Neuronal stem cell (in vitro differentiated cells): ENCODE results near the gene ARL5C.

ENCODE experiments used
- DNase-seq: peaks from one replicate; pipeline ENCODE4 v3.0.0-alpha.2; 2013; ENCODE audit warnings: low spot score
- H2AFZ ChIP-seq: one replicate; pipeline ENCODE4 v1.6.1; 2013; ENCODE audit warnings: mild to moderate bottlenecking, low read length, inconsistent platforms
- H2AK5ac ChIP-seq: 2 replicates; pipeline ENCODE4 v1.6.1; 2013; ENCODE audit warnings: low read depth, mild to moderate bottlenecking, inconsistent platforms, low read length, moderate library complexity, mixed read lengths
- H2BK120ac ChIP-seq: 2 replicates; pipeline ENCODE4 v1.6.1; 2013; ENCODE audit warnings: low read depth, mild to moderate bottlenecking, inconsistent platforms, low read length, moderate library complexity, mixed read lengths
- H2BK12ac ChIP-seq: one replicate; pipeline ENCODE4 v1.6.1; 2013; ENCODE audit warnings: low read length, inconsistent platforms
- H2BK15ac ChIP-seq: 2 replicates; pipeline ENCODE4 v1.6.1; 2013; ENCODE audit warnings: mild to moderate bottlenecking, low read length, inconsistent platforms, mixed read lengths
- H2BK5ac ChIP-seq: one replicate; pipeline ENCODE4 v1.6.1; 2013; ENCODE audit warnings: inconsistent platforms, mild to moderate bottlenecking, low read length, moderate library complexity
- H3K14ac ChIP-seq: one replicate; pipeline ENCODE4 v1.6.1; 2013; ENCODE audit warnings: low read length, inconsistent platforms
- H3K18ac ChIP-seq: 2 replicates; pipeline ENCODE4 v1.6.1; 2013; ENCODE audit warnings: low read length, inconsistent platforms
- H3K23ac ChIP-seq: 2 replicates; pipeline ENCODE4 v1.6.1; 2013; ENCODE audit warnings: low read depth, mild to moderate bottlenecking, mixed read lengths, low read length, inconsistent platforms; ENCODE audit not compliant: poor library complexity
- H3K27ac ChIP-seq: replicated peaks from 3 replicates; pipeline ENCODE4 v1.5.1; 2013; ENCODE audit warnings: low read length, inconsistent platforms
- H3K27me3 ChIP-seq, 3 experiments: 2 replicates each; pipeline ENCODE4 v1.6.1; 2013; ENCODE audit warnings: low read length in 3 of 3, mild to moderate bottlenecking in 2 of 3, inconsistent platforms in 1 of 3, low read depth in 1 of 3, mixed read lengths in 1 of 3, moderate library complexity in 1 of 3; ENCODE audit not compliant: control insufficient read depth in 3 of 3, insufficient read depth in 3 of 3
- H3K36me3 ChIP-seq, 2 donors: replicated peaks in 1 of 2; 2 replicates each; pipeline ENCODE4 v1.6.1; 2013; ENCODE audit warnings: low read length in 2 of 2; ENCODE audit not compliant: control insufficient read depth in 2 of 2, insufficient read depth in 2 of 2
- H3K4ac ChIP-seq: 2 replicates; pipeline ENCODE4 v1.6.1; 2013; ENCODE audit warnings: inconsistent platforms, mild to moderate bottlenecking, low read length, moderate library complexity
- H3K4me1 ChIP-seq, 2 donors: 1 replicate in 1 of 2; 2 replicates in 1 of 2; pipeline ENCODE4 v1.6.1; 2013; ENCODE audit warnings: low read length in 2 of 2, low read depth in 1 of 2; ENCODE audit not compliant: control insufficient read depth in 2 of 2, insufficient read depth in 1 of 2
- H3K4me2 ChIP-seq: one replicate; pipeline ENCODE4 v1.6.1; 2013; ENCODE audit warnings: mild to moderate bottlenecking, low read length, inconsistent platforms; ENCODE audit not compliant: insufficient read depth, poor library complexity, severe bottlenecking
- H3K4me3 ChIP-seq, 2 donors: 2 replicates each; pipeline ENCODE4 v1.5.1; 2013; ENCODE audit warnings: low read length in 2 of 2, mild to moderate bottlenecking in 2 of 2, inconsistent platforms in 1 of 2, moderate library complexity in 1 of 2
- H3K79me1 ChIP-seq: one replicate; pipeline ENCODE4 v1.6.1; 2013; ENCODE audit warnings: low read depth, mild to moderate bottlenecking, inconsistent platforms, low read length, moderate library complexity
- H3K9ac ChIP-seq: one replicate; pipeline ENCODE4 v1.6.1; 2013; ENCODE audit warnings: mild to moderate bottlenecking, low read depth, low read length, inconsistent platforms; ENCODE audit not compliant: poor library complexity
- H3K9me3 ChIP-seq, 2 donors: replicated peaks in 1 of 2; 2 replicates each; pipeline versions ENCODE3 to v1.6.1; 2013; ENCODE audit warnings: low read length in 2 of 2, mild to moderate bottlenecking in 2 of 2, inconsistent platforms in 1 of 2, low read depth in 1 of 2, mixed read lengths in 1 of 2, moderate library complexity in 1 of 2; ENCODE audit not compliant: control insufficient read depth in 2 of 2, insufficient read depth in 1 of 2
- H4K8ac ChIP-seq: one replicate; pipeline ENCODE4 v1.6.1; 2013; ENCODE audit warnings: low read depth, mild to moderate bottlenecking, inconsistent platforms, low read length, moderate library complexity
- H4K91ac ChIP-seq: one replicate; pipeline ENCODE4 v1.6.1; 2013; ENCODE audit warnings: low read length, low read depth, mild to moderate bottlenecking, inconsistent platforms; ENCODE audit not compliant: poor library complexity
- WGBS, 2 donors: extraction: QIAGEN DNeasy Blood & Tissue Kit; methylation state at CpG; one replicate each; pipeline ENCODE4 v1.1.7; 2013; ENCODE audit warnings: missing lambda C conversion rate in 2 of 2, mixed read lengths in 1 of 2; ENCODE audit not compliant: insufficient read length in 2 of 2, insufficient replicate concordance in 1 of 2; ENCODE audit errors: extremely low coverage in 2 of 2; 5-methylcytosine and 5-hydroxymethylcytosine counted together

The ARL5C gene

DNA sequence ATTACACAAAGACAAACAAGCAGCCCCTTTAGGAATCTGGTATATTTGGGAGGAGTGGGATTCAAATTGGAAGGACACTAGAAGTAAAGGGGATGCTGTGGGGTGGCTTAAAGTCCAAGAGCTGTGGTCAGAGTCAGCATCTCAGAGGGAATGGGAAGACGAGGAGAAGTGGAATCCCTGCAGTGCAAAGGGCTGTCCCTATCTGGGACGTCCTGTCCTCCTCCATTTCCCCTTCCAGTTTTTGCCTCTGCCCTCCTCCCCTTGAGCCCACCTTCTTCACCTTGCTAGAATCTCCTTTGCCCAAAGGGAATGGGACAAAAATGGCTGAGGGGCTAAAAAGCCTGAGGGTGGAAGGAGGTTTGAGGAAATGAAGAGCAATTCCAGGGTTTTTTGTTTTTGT is 10.3 kb downstream of the ARL5C start:
- no peak for DNase-seq
- WGBS, 2 donors = no CpG with 5 or more reads among the region's 2 CpGs
- H3K4me1 ChIP-seq = peaks cover 8 to 10% of the 10 kb centered on the region in 2 donors
- no peak overlapping the region for H3K9ac ChIP-seq
- H3K9me3 ChIP-seq = no peaks in the 10 kb centered on the region
- H3K36me3 ChIP-seq = no peaks in the 10 kb centered on the region
- no peak overlapping the region for H3K4me3 ChIP-seq
- H2BK5ac ChIP-seq = no peak overlapping the region
- no peak overlapping the region for H3K14ac ChIP-seq
- no peak overlapping the region for H2AK5ac ChIP-seq
- H3K79me1 ChIP-seq = peaks cover 2% of the 10 kb centered on the region
- no peak overlapping the region for H4K91ac ChIP-seq
- H3K4me2 ChIP-seq = peak overlapping the region; percentile 0
- no peak overlapping the region for H3K27ac ChIP-seq
- no peak overlapping the region for H4K8ac ChIP-seq
- no peak overlapping the region for H3K4ac ChIP-seq
- no peak overlapping the region for H2BK12ac ChIP-seq
- no peak overlapping the region for H2AFZ ChIP-seq
- no peak overlapping the region for H3K23ac ChIP-seq
- no peak overlapping the region for H2BK15ac ChIP-seq
- H3K18ac ChIP-seq = no peak overlapping the region
- H3K27me3 ChIP-seq = peaks cover 7 to 17% (median 10%) of the 10 kb centered on the region in 3 experiments
- no peak overlapping the region for H2BK120ac ChIP-seq

DNA sequence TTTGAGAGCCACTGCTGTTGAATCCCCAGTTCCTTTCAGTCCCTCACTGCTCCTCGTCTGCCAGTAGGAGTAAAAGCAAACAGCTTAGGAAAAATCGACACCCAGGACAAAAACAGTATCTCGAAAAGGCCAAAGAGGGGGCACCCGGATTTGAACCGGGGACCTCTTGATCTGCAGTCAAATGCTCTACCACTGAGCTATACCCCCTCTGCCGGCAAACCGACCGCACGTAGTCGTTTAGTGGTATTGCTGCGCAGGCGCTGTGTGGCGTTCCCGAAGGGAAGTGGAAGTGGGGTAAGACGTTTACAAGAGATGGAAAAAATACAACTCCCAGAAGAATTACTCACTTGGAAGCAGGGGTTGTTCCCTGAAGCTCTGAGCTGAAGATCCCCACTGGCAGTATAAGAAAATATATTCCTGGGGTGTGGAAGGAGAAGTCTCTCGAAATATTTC is 12.3 kb downstream of the ARL5C start:
- Histone ChIP-seq H3K4ac (no peak overlapping the region), H3K14ac (no peak overlapping the region), H2BK5ac (no peak overlapping the region), H4K8ac (no peak overlapping the region), H3K27me3 (peaks cover 11 to 31% (median 30%) of the 10 kb centered on the region in 3 experiments), H4K91ac (no peak overlapping the region), H2BK120ac (no peak overlapping the region), H3K27ac (peak overlapping the region; percentile 62), H2AK5ac (no peak overlapping the region), H3K36me3 (no peaks in the 10 kb centered on the region), H2AFZ (peak overlapping the region; percentile 91), H3K4me1 (peaks cover 8 to 12% of the 10 kb centered on the region in 2 donors), H3K9me3 (no peaks in the 10 kb centered on the region), H3K9ac (no peak overlapping the region), H2BK12ac (no peak overlapping the region), H3K4me3 (peak overlapping the region; percentile 85 to 97), H3K23ac (no peak overlapping the region), H3K4me2 (peak overlapping the region; percentile 97), H2BK15ac (no peak overlapping the region), H3K18ac (no peak overlapping the region), H3K79me1 (peaks cover 2% of the 10 kb centered on the region)
- peak; percentile 90 for DNase-seq
- WGBS, 2 donors = no CpG with 5 or more reads among the region's 16 CpGs

DNA sequence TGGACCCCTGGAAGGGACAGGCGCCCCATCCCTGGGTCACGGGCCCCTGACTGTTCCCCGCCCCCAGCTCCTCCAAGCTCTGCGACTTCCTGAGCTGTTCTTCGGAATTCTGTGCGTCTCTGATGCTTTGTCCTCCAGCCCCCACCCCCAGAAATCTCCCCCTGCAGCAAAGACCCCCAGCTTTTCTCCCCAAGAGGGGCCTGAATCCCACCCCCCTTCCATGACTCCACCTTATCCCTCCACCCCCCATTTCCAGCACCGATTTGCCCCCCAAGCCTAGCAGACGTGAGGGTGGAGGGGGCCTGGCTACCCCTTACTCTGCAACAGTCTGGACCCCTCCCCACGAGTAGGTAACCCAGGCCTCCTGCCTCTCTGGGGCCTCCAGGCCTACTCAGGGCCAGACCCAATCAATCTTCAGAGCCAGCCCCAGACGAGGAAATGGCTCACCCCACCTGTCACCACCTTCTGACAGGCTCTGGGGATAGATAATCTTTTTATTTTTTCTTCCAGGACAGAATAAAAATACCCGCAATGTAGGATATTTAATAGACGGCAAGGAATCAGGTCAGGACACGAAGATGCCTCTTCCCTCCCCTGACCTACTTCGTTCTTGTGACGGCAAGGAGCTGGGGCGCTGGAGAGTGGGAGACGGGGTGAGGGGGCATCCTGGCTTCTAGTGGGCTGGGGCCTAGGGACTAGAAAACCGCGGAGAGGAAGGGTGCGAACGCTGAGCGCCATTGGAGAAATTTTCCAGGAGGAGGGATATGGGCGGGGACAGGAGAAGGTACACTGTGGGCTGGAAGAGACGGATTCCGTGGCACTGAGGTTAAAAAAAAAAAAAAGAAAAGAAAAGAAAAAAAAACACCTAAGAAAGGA is 13.8 kb downstream of the ARL5C start:
- Histone ChIP-seq H3K79me1 (peaks cover 2% of the 10 kb centered on the region), H3K27ac (no peak overlapping the region), H2AFZ (peak overlapping the region; percentile 70), H2BK12ac (no peak overlapping the region), H3K4me3 (peak overlapping the region; percentile 78 to 85), H2AK5ac (no peak overlapping the region), H3K9ac (peak overlapping the region; percentile 72), H4K91ac (no peak overlapping the region), H4K8ac (no peak overlapping the region), H3K4me2 (peak overlapping the region; percentile 97), H3K14ac (no peak overlapping the region), H3K36me3 (no peaks in the 10 kb centered on the region), H3K4ac (no peak overlapping the region), H2BK120ac (no peak overlapping the region), H3K9me3 (no peaks in the 10 kb centered on the region), H3K18ac (peak overlapping the region; percentile 87), H3K27me3 (peaks cover 11 to 31% (median 31%) of the 10 kb centered on the region in 3 experiments), H2BK15ac (peak overlapping the region; percentile 59), H3K23ac (no peak overlapping the region), H3K4me1 (peaks cover 8 to 12% of the 10 kb centered on the region in 2 donors), H2BK5ac (no peak overlapping the region)
- no CpG with 5 or more reads among the region's 25 CpGs for WGBS, 2 donors
- peak; percentile 37 for DNase-seq
